HG03108 (cell line): ENCODE data around the gene PALLD.

Source experiments
- ATAC-seq: cut with Tn5 transposase; IDR thresholded peaks from one replicate; pipeline ENCODE4 v1.9.1; 2021; ENCODE audit warnings: moderate library complexity; ENCODE audit not compliant: unreplicated experiment

PALLD gene

GRCh38 chr4:168741281-168742173 lies 244.7 kb downstream of the PALLD start:
- no peak for ATAC-seq

DNA sequence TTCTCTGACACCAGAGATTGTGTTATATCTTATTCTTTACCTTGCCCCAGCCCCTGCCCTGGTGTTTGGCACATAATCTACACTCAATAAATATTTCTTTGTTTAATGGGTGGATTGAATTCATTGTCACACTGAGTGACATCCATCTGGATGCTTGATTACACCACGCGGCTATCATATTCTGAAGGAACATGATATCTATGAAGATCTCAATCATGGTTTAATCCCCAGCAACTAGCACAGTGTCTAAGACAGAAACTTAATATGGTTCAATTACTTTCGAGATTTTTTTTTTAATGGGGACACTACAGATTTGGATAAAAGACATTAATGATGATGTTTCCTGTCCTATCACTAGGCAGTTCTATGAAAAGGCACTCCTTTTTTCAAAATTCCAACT lies 246.3 kb downstream of the PALLD start:
- no peak for ATAC-seq

DNA sequence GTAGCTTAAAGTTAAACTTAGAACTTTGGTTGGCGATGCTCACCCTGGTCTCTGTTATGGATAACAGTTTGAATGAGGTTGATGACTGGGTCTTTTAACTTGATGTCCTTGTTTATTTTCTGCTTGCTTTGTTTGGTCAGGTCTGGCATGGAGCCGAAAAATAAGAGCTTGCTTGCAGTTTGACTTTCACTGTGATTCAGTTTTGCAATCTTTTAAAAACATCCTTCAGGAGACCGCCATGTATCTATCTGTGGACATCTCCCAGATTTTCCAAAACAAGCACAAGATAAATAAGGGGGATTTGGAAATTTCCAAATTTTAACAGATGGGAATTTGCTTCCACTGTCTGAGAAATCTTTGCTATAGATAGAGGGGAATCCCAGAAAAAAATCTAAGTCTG lies 246.7 kb downstream of the PALLD start:
- ATAC-seq = no peak

DNA sequence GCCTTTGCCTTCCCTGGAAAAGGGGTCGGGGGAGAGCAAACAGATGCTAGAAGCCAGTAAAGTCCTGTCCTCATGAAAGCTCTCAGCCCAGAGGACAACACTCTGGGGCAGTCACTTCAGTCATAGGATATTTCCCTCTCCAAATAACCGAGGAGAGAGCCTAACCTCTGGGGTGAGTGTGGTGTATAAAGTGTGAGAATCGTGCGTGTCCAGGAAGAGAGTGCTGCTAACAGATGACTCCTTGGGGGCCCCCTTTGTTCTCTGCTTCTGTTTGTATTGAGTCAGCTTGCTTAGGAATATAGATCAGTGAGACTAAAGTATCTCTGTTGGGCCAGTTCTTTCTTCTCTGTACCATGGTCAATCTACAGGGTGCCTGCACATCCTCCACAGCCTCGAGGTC lies 247.2 kb downstream of the PALLD start:
- no peak for ATAC-seq

DNA sequence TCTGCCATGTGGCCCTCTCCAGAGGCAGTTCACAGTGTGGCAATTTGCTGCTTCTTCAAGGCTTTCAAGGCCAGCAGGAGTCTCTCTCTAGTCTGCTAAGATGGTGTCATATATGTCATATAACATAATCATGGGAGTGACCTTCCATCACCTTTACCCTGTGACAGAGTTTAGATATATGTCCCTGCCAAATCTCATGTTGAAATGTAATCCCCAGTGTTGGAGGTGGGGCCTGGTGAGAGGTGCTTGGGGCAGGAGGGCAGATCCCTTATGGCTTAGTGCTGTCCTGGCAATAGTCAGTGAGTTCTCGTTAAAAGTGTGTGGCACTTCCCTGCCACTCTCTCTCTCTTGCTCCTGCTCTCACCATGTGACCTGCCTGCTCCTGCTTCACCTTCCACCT lies 252.0 kb downstream of the PALLD start:
- ATAC-seq = no peak

- ATAC-seq = no peak
These were observed 254.7 kb downstream of the PALLD start for GRCh38 chr4:168751263-168752225.

DNA sequence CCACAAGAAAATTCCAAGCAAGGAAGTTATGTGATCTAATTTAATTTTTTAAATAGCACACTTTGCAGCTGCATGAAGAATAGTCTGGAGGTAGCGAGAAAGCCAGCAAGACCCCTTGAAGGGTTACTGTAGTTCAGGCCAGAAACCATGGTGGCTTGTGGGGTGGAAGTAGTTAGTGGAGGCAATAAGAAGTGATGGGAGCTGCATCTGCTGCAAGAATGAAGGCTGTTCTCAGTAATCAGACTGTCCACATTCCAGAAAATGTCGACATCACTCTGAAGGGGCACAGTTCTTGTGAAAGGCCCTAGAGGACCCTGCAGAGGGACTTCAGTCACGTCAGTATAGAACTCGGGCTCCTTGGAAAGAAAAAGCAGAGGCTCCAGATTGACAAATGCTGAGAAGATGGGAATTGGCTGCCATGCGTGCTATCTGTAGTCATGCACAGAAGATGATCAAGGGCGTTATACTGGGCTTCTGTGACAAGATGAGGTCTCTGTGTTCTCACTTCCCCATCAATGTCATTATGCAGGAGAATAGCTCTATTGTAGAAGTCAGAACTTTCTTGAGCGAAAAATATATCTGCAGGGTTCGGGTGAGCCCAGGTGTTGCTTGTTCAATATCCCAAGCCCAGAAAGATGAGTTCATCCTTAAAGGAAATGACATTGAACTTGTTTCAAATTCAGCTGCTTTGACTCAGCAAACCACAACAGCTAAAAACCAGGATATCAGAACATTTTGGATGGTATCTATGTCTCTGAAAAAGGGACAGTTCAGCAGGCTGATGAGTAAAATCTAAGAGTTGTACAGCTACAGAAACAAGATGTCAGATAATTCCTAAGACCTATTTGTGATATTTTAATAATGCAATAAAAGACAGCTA lies 259.0 kb downstream of the PALLD start:
- no peak for ATAC-seq

- no peak for ATAC-seq
These were observed 260.6 kb downstream of the PALLD start for GRCh38 chr4:168757500-168757899.

- no peak for ATAC-seq
These were observed 261.6 kb downstream of the PALLD start for GRCh38 chr4:168758351-168758876.

DNA sequence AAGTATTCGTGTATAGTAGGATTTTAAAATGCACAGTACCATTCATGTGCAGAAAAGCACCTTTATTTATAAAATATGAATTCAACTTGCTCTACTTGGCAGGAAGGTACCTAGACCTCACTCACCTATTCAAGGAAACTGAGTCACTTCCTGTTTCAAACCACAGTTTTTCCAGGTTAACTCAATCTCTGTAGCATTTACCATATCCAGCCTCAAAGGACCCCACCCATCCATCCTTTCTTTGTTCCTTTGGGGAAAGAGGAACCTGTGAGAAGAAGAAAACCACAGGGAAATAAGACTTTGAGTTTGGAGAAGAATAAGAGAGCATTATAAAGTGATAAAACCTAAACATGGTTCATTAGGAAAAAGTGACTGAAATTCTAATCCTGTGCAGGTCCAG lies 262.5 kb downstream of the PALLD start:
- no peak for ATAC-seq

- ATAC-seq = no peak
These were observed 263.2 kb downstream of the PALLD start for GRCh38 chr4:168759959-168760527.

- no peak for ATAC-seq
These were observed 264.2 kb downstream of the PALLD start for GRCh38 chr4:168761066-168761465.

DNA sequence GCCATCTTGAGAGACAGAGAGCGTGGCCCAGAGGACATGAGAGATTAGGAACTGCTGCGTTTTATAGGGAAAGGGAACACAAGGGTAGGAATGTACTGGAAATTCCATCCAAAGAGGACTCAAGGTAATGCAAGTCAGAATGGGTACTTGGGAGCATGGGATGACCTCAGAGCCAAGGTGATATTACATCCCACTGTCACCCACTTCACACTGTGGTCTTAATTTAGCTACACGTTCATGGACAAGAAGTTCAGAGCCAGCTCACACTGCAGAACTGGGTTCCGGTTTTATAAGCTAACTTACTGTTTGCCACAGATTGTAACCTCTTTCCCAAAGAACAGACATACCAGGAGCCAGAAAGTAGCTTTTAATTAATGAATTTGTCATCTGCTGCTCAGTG lies 268.5 kb downstream of the PALLD start:
- ATAC-seq = no peak

- ATAC-seq = no peak
These were observed 268.9 kb downstream of the PALLD start for GRCh38 chr4:168765726-168766125.

- ATAC-seq = no peak
These were observed 269.9 kb downstream of the PALLD start for GRCh38 chr4:168766604-168767316.

- no peak for ATAC-seq
These were observed 272.6 kb downstream of the PALLD start for GRCh38 chr4:168769416-168769815.

GRCh38 chr4:168769837-168770236 lies 273.0 kb downstream of the PALLD start:
- ATAC-seq = no peak

GRCh38 chr4:168771251-168771650 lies 274.4 kb downstream of the PALLD start:
- no peak for ATAC-seq

DNA sequence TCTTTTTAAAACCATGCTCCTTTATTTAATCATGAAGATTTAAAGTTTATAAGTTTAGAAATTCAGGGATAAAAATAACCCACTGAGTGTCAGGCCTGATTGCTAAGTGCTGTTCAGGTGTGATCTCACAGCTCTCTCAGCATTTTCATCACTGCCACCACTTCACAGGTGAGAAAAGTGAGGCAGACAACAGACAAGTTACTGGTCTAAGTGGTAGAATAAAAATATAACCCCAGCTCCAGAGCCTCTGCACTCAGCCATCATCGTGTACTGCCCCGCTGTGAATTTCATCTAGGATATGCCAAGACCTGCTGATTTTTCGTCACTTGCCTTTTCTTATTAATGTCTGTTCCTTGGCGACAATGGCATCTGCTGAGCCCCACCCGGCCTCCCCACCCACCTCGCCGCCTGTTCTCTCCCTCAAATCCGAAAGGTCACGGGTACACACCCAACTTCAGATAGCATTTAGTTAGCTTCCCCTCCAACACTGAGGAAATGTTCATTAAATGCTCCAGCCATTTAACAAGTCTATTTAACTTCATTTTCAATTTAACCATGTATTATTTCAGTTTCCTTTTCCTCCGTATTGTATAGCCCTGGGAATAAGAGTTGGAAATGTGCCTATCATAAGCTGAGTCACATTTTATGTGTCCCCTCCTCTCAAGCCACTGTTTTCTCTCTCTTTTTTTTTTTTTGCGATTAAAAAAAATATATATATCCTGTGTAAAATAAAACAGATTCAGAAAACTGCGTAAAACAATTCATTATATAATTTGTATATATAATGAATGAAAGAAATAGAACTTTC lies 276.7 kb downstream of the PALLD start:
- ATAC-seq = no peak
